Caco-2 (cell line): ENCODE data around the gene MUC5AC. TPM values are rescaled to one million over a fixed set of nuclear protein-coding genes. Genes with fewer than 3 reads are reported as not detected.

Experiments used
- BruUV-seq: library from RNA; stranded (reverse); fragments of 400-500 nt; replicated peaks from 2 replicates; lab custom pipeline; 2021; lab: Mats Ljungman, UMichigan
- CTCF ChIA-PET: fragments of 300-600 bp; sonication (Branson Sonifier 250); formaldehyde crosslinking; loops from one replicate; lab custom pipeline; 2022; ENCODE audit warnings: antibody characterized with exemption; lab: Charles Lee
- POLR2A ChIA-PET: fragments of 300-600 bp; sonication (Branson Sonifier 250); formaldehyde crosslinking; loops from one replicate; lab custom pipeline; 2022; ENCODE audit warnings: antibody characterized with exemption; lab: Charles Lee
- DNase-seq, 2 experiments: peaks; one replicate each; pipeline versions ENCODE4 v3.0.0 to v3.0.0-alpha.2; 2020 to 2022
- H3K27me3 ChIP-seq: replicated peaks from 2 replicates; pipeline ENCODE4 v1.6.0; 2011; ENCODE audit warnings: low read length; ENCODE audit not compliant: control insufficient read depth, insufficient read depth
- H3K36me3 ChIP-seq: 2 replicates; pipeline ENCODE4 v1.5.1; 2011; ENCODE audit warnings: low read length; ENCODE audit not compliant: control insufficient read depth, insufficient read depth
- H3K4me1 ChIP-seq: fragments of 250-450 bp; sonication (Bioruptor Pico); 2 replicates; pipeline ENCODE4 v1.5.1; 2020; ENCODE audit warnings: mild to moderate bottlenecking
- H3K4me3 ChIP-seq: 2 replicates; pipeline ENCODE4 v1.5.1; 2011; ENCODE audit warnings: low read depth, mild to moderate bottlenecking, control low read depth, low read length
- H3K9me3 ChIP-seq: fragments of 250-450 bp; sonication (Bioruptor Pico); 2 replicates; pipeline ENCODE4 v1.5.1; 2020; ENCODE audit warnings: mild to moderate bottlenecking, moderate library complexity
- H3K27ac Mint-ChIP-seq: one replicate; pipeline ENCODE4 v1.8.0; 2022; ENCODE audit warnings: mixed read lengths; ENCODE audit not compliant: unreplicated experiment
- H3K27me3 Mint-ChIP-seq: one replicate; pipeline ENCODE4 v1.8.0; 2022; ENCODE audit warnings: mixed read lengths; ENCODE audit not compliant: insufficient read depth, unreplicated experiment
- H3K36me3 Mint-ChIP-seq: one replicate; pipeline ENCODE4 v1.8.0; 2022; ENCODE audit warnings: mild to moderate bottlenecking, mixed read lengths; ENCODE audit not compliant: insufficient read depth, unreplicated experiment
- H3K4me1 Mint-ChIP-seq: one replicate; pipeline ENCODE4 v1.8.0; 2022; ENCODE audit warnings: low read depth, mixed read lengths; ENCODE audit not compliant: unreplicated experiment
- H3K4me3 Mint-ChIP-seq: one replicate; pipeline ENCODE4 v1.8.0; 2022; ENCODE audit warnings: mild to moderate bottlenecking, moderate library complexity, mixed read lengths; ENCODE audit not compliant: unreplicated experiment
- H3K9me3 Mint-ChIP-seq: one replicate; pipeline ENCODE4 v1.8.0; 2022; ENCODE audit warnings: mixed read lengths; ENCODE audit not compliant: unreplicated experiment
- intact Hi-C: fragments of 100-400 bp; cut with micrococcal nuclease; formaldehyde crosslinking; loops from one replicate; pipeline ENCODE4 v1.10.0; 2022; ENCODE audit not compliant: unreplicated experiment
- total RNA-seq: library from RNA; stranded (reverse); gene quantifications from 2 replicates; pipeline ENCODE4 v1.2.3, GENCODE V29; 2022
- TF ChIP-seq, protein P1 (sequence below), 2 experiments: fragments of 200-600 bp in 1 of 2; IDR thresholded peaks; 1 replicate in 1 of 2; 2 replicates in 1 of 2; pipeline versions ENCODE4 v1.5.1 to v1.8.0; 2011 to 2022; ENCODE audit warnings: antibody characterized with exemption in 1 of 2, control low read depth in 1 of 2, inconsistent platforms in 1 of 2, low read depth in 1 of 2, low read length in 1 of 2, mild to moderate bottlenecking in 1 of 2, moderate library complexity in 1 of 2; ENCODE audit not compliant: insufficient read depth in 1 of 2, severe bottlenecking in 1 of 2, unreplicated experiment in 1 of 2

Gene MUC5AC
- total RNA-seq, 1 experiment from 2014 or later = 0.25 TPM

GRCh38 chr11:1222491-1223345 lies 65.0 kb downstream of the MUC5AC start, which contains the start of gene MUC5B:
TSS of gene MUC5B (plus strand) at chr11:1223066. CDS start at chr11:1223124, 58 bp downstream.
- Histone ChIP-seq H3K27me3 (no peaks in the 10 kb centered on the region), H3K4me3 (no peak within 1 kb of the TSS), H3K36me3 (no peaks in the 10 kb centered on the region), H3K9me3 (no peaks in the 10 kb centered on the region), H3K4me1 (no peaks in the 10 kb centered on the region)
- Mint-ChIP-seq H3K4me1 (no peaks in the 10 kb centered on the region), H3K36me3 (no peaks in the 10 kb centered on the region), H3K4me3 (no peak within 1 kb of the TSS), H3K27ac (no peak within 1 kb of the TSS), H3K9me3 (no peaks in the 10 kb centered on the region), H3K27me3 (no peaks in the 10 kb centered on the region)
- intact Hi-C loops = no loop called here
- TF ChIP-seq, protein P1, sequence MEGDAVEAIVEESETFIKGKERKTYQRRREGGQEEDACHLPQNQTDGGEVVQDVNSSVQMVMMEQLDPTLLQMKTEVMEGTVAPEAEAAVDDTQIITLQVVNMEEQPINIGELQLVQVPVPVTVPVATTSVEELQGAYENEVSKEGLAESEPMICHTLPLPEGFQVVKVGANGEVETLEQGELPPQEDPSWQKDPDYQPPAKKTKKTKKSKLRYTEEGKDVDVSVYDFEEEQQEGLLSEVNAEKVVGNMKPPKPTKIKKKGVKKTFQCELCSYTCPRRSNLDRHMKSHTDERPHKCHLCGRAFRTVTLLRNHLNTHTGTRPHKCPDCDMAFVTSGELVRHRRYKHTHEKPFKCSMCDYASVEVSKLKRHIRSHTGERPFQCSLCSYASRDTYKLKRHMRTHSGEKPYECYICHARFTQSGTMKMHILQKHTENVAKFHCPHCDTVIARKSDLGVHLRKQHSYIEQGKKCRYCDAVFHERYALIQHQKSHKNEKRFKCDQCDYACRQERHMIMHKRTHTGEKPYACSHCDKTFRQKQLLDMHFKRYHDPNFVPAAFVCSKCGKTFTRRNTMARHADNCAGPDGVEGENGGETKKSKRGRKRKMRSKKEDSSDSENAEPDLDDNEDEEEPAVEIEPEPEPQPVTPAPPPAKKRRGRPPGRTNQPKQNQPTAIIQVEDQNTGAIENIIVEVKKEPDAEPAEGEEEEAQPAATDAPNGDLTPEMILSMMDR (IDR thresholded peaks at IDR 0.05; ENCODE audit: insufficient read depth in 1 of 2, low read depth in 1 of 2, low read length in 1 of 2, severe bottlenecking in 1 of 2, unreplicated experiment in 1 of 2) = no peak
- no TSS peak for BruUV-seq
- ChIA-PET POLR2A (no interaction called here), CTCF (no interaction called here)
- DNase-seq = peak in 1 of 2 experiments; percentile 26

DNA sequence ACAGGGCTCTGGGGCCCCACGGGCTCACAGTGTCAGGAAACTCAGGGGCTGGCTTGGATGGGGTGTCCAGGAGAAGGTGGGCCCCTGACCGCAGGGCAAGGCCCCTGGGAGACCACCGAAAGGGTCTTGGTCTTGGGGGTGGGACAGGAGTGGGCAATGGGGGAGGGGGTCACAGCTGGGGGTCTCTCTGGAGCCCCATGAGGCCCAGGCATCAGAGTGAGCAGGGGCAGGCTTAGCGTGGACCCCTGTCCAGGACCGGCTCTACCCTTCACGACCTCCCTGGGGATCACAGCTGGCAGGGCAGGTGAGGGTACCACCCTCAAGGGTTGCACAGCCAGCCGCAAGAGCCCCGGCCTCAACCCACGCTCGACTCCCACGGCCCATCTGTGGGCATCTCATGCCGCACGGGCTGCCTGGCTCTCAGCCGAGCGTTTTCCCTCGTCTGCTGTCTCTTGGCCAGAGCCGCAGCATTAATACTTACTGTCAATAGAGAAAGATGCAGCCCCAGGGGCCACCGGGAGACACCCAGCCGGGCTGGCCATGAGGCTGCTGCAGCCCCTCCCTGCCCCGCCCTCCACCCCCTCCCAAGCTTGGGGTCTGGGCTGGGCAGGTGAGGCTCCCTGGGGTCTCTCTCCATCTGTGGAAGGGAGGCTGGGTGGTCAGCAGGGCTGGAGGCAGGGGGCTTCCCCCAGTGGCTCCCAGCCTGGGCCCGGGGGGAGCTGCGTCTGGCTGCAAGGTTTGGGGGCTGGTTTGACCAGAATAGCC lies 65.8 kb downstream of the MUC5AC start:
- no TSS peak for BruUV-seq
- H3K4me1 Mint-ChIP-seq = no peaks in the 10 kb centered on the region
- no peak overlapping the region for H3K4me3 ChIP-seq
- no peaks in the 10 kb centered on the region for H3K36me3 Mint-ChIP-seq
- no peaks in the 10 kb centered on the region for H3K27me3 Mint-ChIP-seq
- no peak overlapping the region for H3K27ac Mint-ChIP-seq
- CTCF ChIA-PET = no interaction called here
- TF ChIP-seq, protein P1 (IDR thresholded peaks at IDR 0.05; ENCODE audit: insufficient read depth in 1 of 2, low read depth in 1 of 2, low read length in 1 of 2, severe bottlenecking in 1 of 2, unreplicated experiment in 1 of 2) = no peak
- H3K9me3 Mint-ChIP-seq = no peaks in the 10 kb centered on the region
- no peaks in the 10 kb centered on the region for H3K36me3 ChIP-seq
- no peaks in the 10 kb centered on the region for H3K27me3 ChIP-seq
- intact Hi-C loops = no loop called here
- H3K9me3 ChIP-seq = no peaks in the 10 kb centered on the region
- H3K4me1 ChIP-seq = no peaks in the 10 kb centered on the region
- POLR2A ChIA-PET = no interaction called here
- peak in 1 of 2 experiments; percentile 30 for DNase-seq
- no peak overlapping the region for H3K4me3 Mint-ChIP-seq

- CTCF ChIA-PET = no interaction called here
These were observed 66.3 kb downstream of the MUC5AC start for GRCh38 chr11:1224111-1224490.

More at GRCh38 chr11:1224111-1224490, 66.3 kb downstream of the MUC5AC start:
- no peaks in the 10 kb centered on the region for H3K27me3 ChIP-seq
- no peaks in the 10 kb centered on the region for H3K4me1 ChIP-seq
- no peaks in the 10 kb centered on the region for H3K27me3 Mint-ChIP-seq
- no peaks in the 10 kb centered on the region for H3K36me3 ChIP-seq
- intact Hi-C loops = no loop called here
- TF ChIP-seq, protein P1 (IDR thresholded peaks at IDR 0.05; ENCODE audit: insufficient read depth in 1 of 2, low read depth in 1 of 2, low read length in 1 of 2, severe bottlenecking in 1 of 2, unreplicated experiment in 1 of 2) = no peak
- H3K9me3 Mint-ChIP-seq = no peaks in the 10 kb centered on the region
- H3K4me3 ChIP-seq = no peak overlapping the region
- H3K4me1 Mint-ChIP-seq = no peaks in the 10 kb centered on the region
- BruUV-seq = no TSS peak
- no peaks in the 10 kb centered on the region for H3K36me3 Mint-ChIP-seq
- peak in 1 of 2 experiments; percentile 31 for DNase-seq
- no peaks in the 10 kb centered on the region for H3K9me3 ChIP-seq
- no peak overlapping the region for H3K27ac Mint-ChIP-seq
- POLR2A ChIA-PET = no interaction called here
- no peak overlapping the region for H3K4me3 Mint-ChIP-seq
